HCT116 (cell line): ENCODE results near the gene OTOP2. TPM values are rescaled to one million over a fixed set of nuclear protein-coding genes. Genes with fewer than 3 reads are reported as not detected.

Experiments used
- ATAC-seq: fragments of 200-7000 bp; cut with Tn5 transposase; 2 replicates; pipeline ENCODE4 v1.9.1; 2020; ENCODE audit warnings: mild to moderate bottlenecking, moderate library complexity
- BruUV-seq: library from RNA; stranded (reverse); fragments of 400-500 nt; replicated peaks from 2 replicates; lab custom pipeline; 2021; lab: Mats Ljungman, UMichigan
- CTCF ChIA-PET: fragments of 300-600 bp; sonication (Branson Sonifier 250); formaldehyde crosslinking; loops from one replicate; lab custom pipeline; 2021; ENCODE audit warnings: antibody characterized with exemption; lab: Charles Lee
- POLR2A ChIA-PET: fragments of 300-600, 350-600 bp; sonication (Branson Sonifier 250); formaldehyde crosslinking; loops from one replicate; lab custom pipeline; 2021; ENCODE audit warnings: antibody characterized with exemption; lab: Charles Lee
- RAD21 ChIA-PET, 2 experiments: fragments of 300-600 bp; sonication (Branson Sonifier 250); formaldehyde crosslinking; loops; one replicate each; lab custom pipeline; 2023; ENCODE audit warnings: low total read pairs in 2 of 2; ENCODE audit not compliant: uncharacterized antibody in 2 of 2, unreplicated experiment in 2 of 2, low non-redundant PET in 1 of 2; lab: Charles Lee
- DNase-seq: peaks from one replicate; pipeline ENCODE4 v3.0.0-alpha.2; 2010; ENCODE audit warnings: low read depth, low spot score
- H2AFZ ChIP-seq: fragments of 200-600 bp; shearing (Covaris generic), sonication (generic); 2 replicates; pipeline ENCODE4 v1.6.1; 2017; ENCODE audit warnings: low read depth, mixed run types, mixed read lengths, antibody characterized with exemption, low read length; ENCODE audit not compliant: poor library complexity, severe bottlenecking
- H3K27ac ChIP-seq: 2 replicates; pipeline ENCODE4 v1.5.1; 2012; ENCODE audit warnings: low read depth, low read length
- H3K27me3 ChIP-seq: fragments of 200-600 bp; sonication (generic); 2 replicates; pipeline ENCODE4 v1.6.1; 2016; ENCODE audit warnings: mixed run types, low read length, mixed read lengths; ENCODE audit not compliant: insufficient read depth
- H3K36me3 ChIP-seq, 2 experiments: fragments of 200-500 bp in 1 of 2; fragments of 200-600 bp in 1 of 2; sonication (Bioruptor generic) in 1 of 2; sonication (generic) in 1 of 2; 2 replicates each; pipeline versions ENCODE4 v1.5.1 to v1.6.1; 2014 to 2016; ENCODE audit warnings: low read length in 2 of 2, inconsistent platforms in 1 of 2, mixed read lengths in 1 of 2, mixed run types in 1 of 2; ENCODE audit not compliant: insufficient read depth in 2 of 2, control insufficient read depth in 1 of 2
- H3K4me1 ChIP-seq, 2 experiments: fragments of 200-600 bp in 1 of 2; sonication (generic) in 1 of 2; 2 replicates each; pipeline versions ENCODE4 v1.5.1 to v1.6.1; 2012 to 2017; ENCODE audit warnings: low read length in 2 of 2, inconsistent platforms in 1 of 2, mild to moderate bottlenecking in 1 of 2, mixed read lengths in 1 of 2, mixed run types in 1 of 2, moderate library complexity in 1 of 2; ENCODE audit not compliant: insufficient read depth in 2 of 2, control insufficient read depth in 1 of 2
- H3K4me2 ChIP-seq: fragments of 200-600 bp; sonication (generic); 2 replicates; pipeline ENCODE4 v1.6.1; 2017; ENCODE audit warnings: mixed run types, low read length, mixed read lengths
- H3K4me3 ChIP-seq, 2 experiments: fragments of 200-600 bp in 1 of 2; sonication (generic) in 1 of 2; replicated peaks in 1 of 2; 2 replicates each; pipeline ENCODE4 v1.5.1; 2011 to 2016; ENCODE audit warnings: low read length in 2 of 2, control low read depth in 1 of 2, low read depth in 1 of 2, mild to moderate bottlenecking in 1 of 2, mixed read lengths in 1 of 2, mixed run types in 1 of 2
- H3K79me2 ChIP-seq: fragments of 200-600 bp; sonication (generic); 2 replicates; pipeline ENCODE4 v1.6.1; 2017; ENCODE audit warnings: mild to moderate bottlenecking, mixed run types, low read length, moderate library complexity, mixed read lengths; ENCODE audit not compliant: insufficient read depth
- H3K9ac ChIP-seq: fragments of 200-600 bp; sonication (generic); 2 replicates; pipeline ENCODE4 v1.6.1; 2016; ENCODE audit warnings: low read length, mixed read lengths
- H3K9me2 ChIP-seq: fragments of 200-600 bp; sonication (generic), shearing (Covaris generic); 2 replicates; pipeline ENCODE4 v1.6.1; 2017; ENCODE audit warnings: mixed run types, mild to moderate bottlenecking, moderate library complexity; ENCODE audit not compliant: insufficient read depth
- H3K9me3 ChIP-seq, 2 experiments: fragments of 200-500 bp in 1 of 2; fragments of 200-600 bp in 1 of 2; sonication (Bioruptor generic) in 1 of 2; sonication (generic) in 1 of 2; 2 replicates each; pipeline ENCODE4 v1.6.1; 2014 to 2017; ENCODE audit warnings: low read length in 2 of 2, mixed read lengths in 2 of 2, inconsistent platforms in 1 of 2, low read depth in 1 of 2, mild to moderate bottlenecking in 1 of 2, mixed run types in 1 of 2, moderate library complexity in 1 of 2; ENCODE audit not compliant: control insufficient read depth in 1 of 2, insufficient read depth in 1 of 2
- H4K20me1 ChIP-seq: fragments of 200-600 bp; sonication (generic), shearing (Covaris generic); 2 replicates; pipeline ENCODE4 v1.6.1; 2017; ENCODE audit warnings: mixed run types, mild to moderate bottlenecking, moderate library complexity; ENCODE audit not compliant: insufficient read depth
- ELF1 ChIP-seq: IDR thresholded peaks from 2 replicates; pipeline ENCODE4 v1.6.1; 2012; ENCODE audit warnings: low read depth, borderline replicate concordance
- EZH2 ChIP-seq: fragments of 200-600 bp; sonication (generic); IDR thresholded peaks from 2 replicates; pipeline ENCODE4 v1.6.1; 2017; ENCODE audit warnings: antibody characterized with exemption, mixed run types
- EZH2phosphoT487 ChIP-seq: fragments of 200-600 bp; IDR thresholded peaks from 2 replicates; pipeline ENCODE4 v1.6.1; 2018; ENCODE audit warnings: antibody characterized with exemption, borderline replicate concordance
- FOSL1 ChIP-seq: IDR thresholded peaks from 2 replicates; pipeline ENCODE4 v1.6.1; 2012; ENCODE audit warnings: low read depth
- POLR2AphosphoS5 ChIP-seq: IDR thresholded peaks from 2 replicates; pipeline ENCODE4 v1.6.1; 2011; ENCODE audit warnings: mild to moderate bottlenecking, low read depth, low read length, moderate library complexity
- RAD21 ChIP-seq: IDR thresholded peaks from 2 replicates; pipeline ENCODE4 v1.6.1; 2012; ENCODE audit warnings: low read depth, mild to moderate bottlenecking
- SIN3A ChIP-seq: IDR thresholded peaks from 2 replicates; pipeline ENCODE4 v1.6.1; 2012; ENCODE audit warnings: low read depth
- YY1 ChIP-seq: IDR thresholded peaks from 2 replicates; pipeline ENCODE4 v1.6.1; 2011; ENCODE audit warnings: low read length, low read depth, moderate library complexity, mild to moderate bottlenecking; ENCODE audit not compliant: insufficient replicate concordance; ENCODE audit errors: extremely low read depth
- intact Hi-C: fragments of 100-400 bp; cut with micrococcal nuclease; formaldehyde crosslinking; loops from 2 replicates; pipeline ENCODE4 v1.10.0; 2022
- total RNA-seq: library from RNA; stranded (reverse); gene quantifications from one replicate; pipeline ENCODE4 v1.2.1, GENCODE V29; 2021; ENCODE audit not compliant: unreplicated experiment
- TF ChIP-seq, protein P1 (sequence below), 3 experiments: fragments of 200-600 bp in 1 of 3; sonication (generic) in 1 of 3; IDR thresholded peaks in 2 of 3; conservative IDR thresholded peaks in 1 of 3; 2 replicates each; pipeline ENCODE4 v1.5.1; 2012 to 2017; ENCODE audit warnings: low read depth in 2 of 3, low read length in 2 of 3, antibody characterized with exemption in 1 of 3, borderline replicate concordance in 1 of 3, control low read depth in 1 of 3, mild to moderate bottlenecking in 1 of 3, mixed read lengths in 1 of 3, mixed run types in 1 of 3, moderate library complexity in 1 of 3; ENCODE audit not compliant: insufficient read depth in 1 of 3
- TF ChIP-seq, protein P2 (sequence below): IDR thresholded peaks from 2 replicates; pipeline ENCODE4 v1.6.1; 2011; ENCODE audit warnings: mild to moderate bottlenecking, low read length, moderate library complexity; ENCODE audit not compliant: insufficient replicate concordance; ENCODE audit errors: extremely low read depth

The OTOP2 gene
- total RNA-seq, 1 experiment from 2014 or later, result not detected

DNA sequence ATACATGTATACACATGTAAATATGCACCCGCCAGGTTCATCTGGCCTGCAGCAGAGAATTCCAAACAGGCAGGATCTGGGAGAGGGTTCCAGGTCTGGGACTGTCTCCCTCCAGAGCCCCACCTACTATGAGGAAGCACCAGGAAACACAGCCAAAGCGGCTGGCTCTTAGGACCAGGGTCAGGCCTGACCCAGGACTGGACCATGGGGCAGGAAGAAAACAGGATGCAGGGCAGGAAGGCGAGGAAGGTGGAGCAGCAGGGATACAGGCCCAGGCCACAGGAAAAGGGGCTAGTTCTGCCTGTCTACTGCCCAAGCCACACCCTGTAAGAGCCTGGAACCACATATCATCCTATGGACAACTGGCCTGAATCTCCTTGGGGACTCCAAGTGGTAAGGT lies 46.3 kb downstream of the OTOP2 start:
- intact Hi-C loops, result no loop called here
- RAD21 ChIA-PET, result no interaction called here
- H3K27me3 ChIP-seq, result no peaks in the 10 kb centered on the region
- H3K4me3 ChIP-seq, result no peak overlapping the region
- H3K9me3 ChIP-seq, result no peaks in the 10 kb centered on the region
- H3K9ac ChIP-seq, result no peak overlapping the region
- CTCF ChIA-PET, result interaction anchor here (4.5 kb wide), 1 partner anchor 9 kb away, joined by 36 read pairs; no protein-coding TSS in a partner anchor
- no peak overlapping the region for H3K27ac ChIP-seq
- no peaks in the 10 kb centered on the region for H4K20me1 ChIP-seq
- BruUV-seq, result no TSS peak
- no peak overlapping the region for H3K4me2 ChIP-seq
- DNase-seq, result no peak
- H2AFZ ChIP-seq, result no peak overlapping the region
- POLR2A ChIA-PET, result interaction anchor here (1.6 kb wide), 1 partner anchor 9 kb away, joined by 3 read pairs; no protein-coding TSS in a partner anchor
- H3K9me2 ChIP-seq, result no peaks in the 10 kb centered on the region
- H3K36me3 ChIP-seq, result no peaks in the 10 kb centered on the region
- peaks cover 39 to 43% of the 10 kb centered on the region in 2 experiments for H3K4me1 ChIP-seq
- no peak for ATAC-seq
- TF ChIP-seq YY1, result no peak
- TF ChIP-seq POLR2AphosphoS5, result no peak
- no peak for TF ChIP-seq SIN3A
- no peak for TF ChIP-seq FOSL1
- TF ChIP-seq, protein P1, sequence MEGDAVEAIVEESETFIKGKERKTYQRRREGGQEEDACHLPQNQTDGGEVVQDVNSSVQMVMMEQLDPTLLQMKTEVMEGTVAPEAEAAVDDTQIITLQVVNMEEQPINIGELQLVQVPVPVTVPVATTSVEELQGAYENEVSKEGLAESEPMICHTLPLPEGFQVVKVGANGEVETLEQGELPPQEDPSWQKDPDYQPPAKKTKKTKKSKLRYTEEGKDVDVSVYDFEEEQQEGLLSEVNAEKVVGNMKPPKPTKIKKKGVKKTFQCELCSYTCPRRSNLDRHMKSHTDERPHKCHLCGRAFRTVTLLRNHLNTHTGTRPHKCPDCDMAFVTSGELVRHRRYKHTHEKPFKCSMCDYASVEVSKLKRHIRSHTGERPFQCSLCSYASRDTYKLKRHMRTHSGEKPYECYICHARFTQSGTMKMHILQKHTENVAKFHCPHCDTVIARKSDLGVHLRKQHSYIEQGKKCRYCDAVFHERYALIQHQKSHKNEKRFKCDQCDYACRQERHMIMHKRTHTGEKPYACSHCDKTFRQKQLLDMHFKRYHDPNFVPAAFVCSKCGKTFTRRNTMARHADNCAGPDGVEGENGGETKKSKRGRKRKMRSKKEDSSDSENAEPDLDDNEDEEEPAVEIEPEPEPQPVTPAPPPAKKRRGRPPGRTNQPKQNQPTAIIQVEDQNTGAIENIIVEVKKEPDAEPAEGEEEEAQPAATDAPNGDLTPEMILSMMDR (IDR thresholded peaks at IDR 0.05 in 2 of 3, conservative IDR thresholded peaks at IDR 0.05 in 1 of 3; ENCODE audit: borderline replicate concordance in 1 of 3, insufficient read depth in 1 of 3, low read depth in 2 of 3, low read length in 2 of 3), result no peak
- TF ChIP-seq, protein P2, sequence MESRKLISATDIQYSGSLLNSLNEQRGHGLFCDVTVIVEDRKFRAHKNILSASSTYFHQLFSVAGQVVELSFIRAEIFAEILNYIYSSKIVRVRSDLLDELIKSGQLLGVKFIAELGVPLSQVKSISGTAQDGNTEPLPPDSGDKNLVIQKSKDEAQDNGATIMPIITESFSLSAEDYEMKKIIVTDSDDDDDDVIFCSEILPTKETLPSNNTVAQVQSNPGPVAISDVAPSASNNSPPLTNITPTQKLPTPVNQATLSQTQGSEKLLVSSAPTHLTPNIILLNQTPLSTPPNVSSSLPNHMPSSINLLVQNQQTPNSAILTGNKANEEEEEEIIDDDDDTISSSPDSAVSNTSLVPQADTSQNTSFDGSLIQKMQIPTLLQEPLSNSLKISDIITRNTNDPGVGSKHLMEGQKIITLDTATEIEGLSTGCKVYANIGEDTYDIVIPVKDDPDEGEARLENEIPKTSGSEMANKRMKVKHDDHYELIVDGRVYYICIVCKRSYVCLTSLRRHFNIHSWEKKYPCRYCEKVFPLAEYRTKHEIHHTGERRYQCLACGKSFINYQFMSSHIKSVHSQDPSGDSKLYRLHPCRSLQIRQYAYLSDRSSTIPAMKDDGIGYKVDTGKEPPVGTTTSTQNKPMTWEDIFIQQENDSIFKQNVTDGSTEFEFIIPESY, result no peak
- no peak for TF ChIP-seq RAD21
- no peak for TF ChIP-seq ELF1
- no peak for TF ChIP-seq EZH2phosphoT487
- TF ChIP-seq EZH2, result no peak
- TF ChIP-seq, all 23 proteins: peak for 0
- H3K79me2 ChIP-seq, result no peaks in the 10 kb centered on the region
